ENCODE results near the gene METTL17.
"Not testable (repeated sequence)": the region's sequence is repeated elsewhere in the genome, so short reads cannot be mapped to it uniquely, and the experiment has no call there.

DNA sequence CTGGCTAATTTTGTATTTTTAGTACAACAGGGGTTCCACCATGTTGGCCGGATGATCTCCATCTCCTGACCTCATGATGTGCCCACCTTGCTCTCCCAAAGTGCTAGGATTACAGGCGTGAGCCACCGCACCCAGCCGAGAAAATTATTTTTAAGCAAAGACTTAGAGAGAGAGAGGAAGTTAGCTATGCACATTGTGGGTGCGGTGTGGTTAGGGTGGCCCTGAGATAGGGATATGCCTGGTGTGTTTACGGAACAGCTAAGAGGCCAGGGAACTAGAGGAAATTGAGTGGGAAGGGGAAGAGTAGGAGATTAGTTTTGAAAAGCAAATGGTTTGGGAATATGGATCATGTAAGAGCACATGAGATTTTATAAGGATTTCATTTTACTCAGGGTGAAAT is 44.6 kb upstream of the METTL17 start:
- not testable (repeated sequence) for TF ChIP-seq CTCF (IDR thresholded peaks at IDR 0.05; ENCODE audit: low read length); EZH2 (IDR thresholded peaks at IDR 0.05; ENCODE audit: borderline replicate concordance, low read length)
